HL-60 (cell line): ENCODE measurements around the gene HPSE.

Source experiments
- CTCF ChIP-seq: IDR thresholded peaks from one replicate; pipeline ENCODE4 v1.5.1; 2011; ENCODE audit warnings: low read length, control low read depth, inconsistent platforms; ENCODE audit not compliant: insufficient read depth
- SPI1 ChIP-seq: IDR thresholded peaks from 2 replicates; pipeline ENCODE4 v1.6.1; 2012; ENCODE audit warnings: low read depth, mild to moderate bottlenecking, borderline replicate concordance
- TF ChIP-seq, protein P1 (sequence below): IDR thresholded peaks from 2 replicates; pipeline ENCODE4 v1.6.1; 2012; ENCODE audit warnings: low read depth; ENCODE audit not compliant: insufficient replicate concordance

DNA sequence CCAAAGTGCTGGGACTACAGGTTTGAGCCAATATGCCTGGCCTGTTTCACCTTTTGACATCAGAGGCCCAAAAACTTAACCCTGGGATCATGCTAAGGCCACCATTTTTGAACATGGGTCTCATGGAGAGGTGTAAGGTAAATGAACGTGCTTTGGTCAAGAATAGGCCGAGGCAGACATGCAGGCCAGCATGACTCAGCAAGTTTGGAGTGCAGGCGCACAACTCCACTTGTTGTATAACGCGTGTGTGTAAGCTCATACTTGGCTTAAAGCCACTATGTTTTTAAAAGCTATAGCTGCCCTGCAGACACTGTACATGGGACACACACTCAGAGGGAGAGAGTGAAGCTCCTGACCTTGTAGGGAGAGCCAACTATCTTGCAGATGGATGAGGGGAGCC is 43.8 kb upstream of the HPSE start:
- TF ChIP-seq CTCF, result no peak
- no peak for TF ChIP-seq SPI1
- TF ChIP-seq, protein P1, sequence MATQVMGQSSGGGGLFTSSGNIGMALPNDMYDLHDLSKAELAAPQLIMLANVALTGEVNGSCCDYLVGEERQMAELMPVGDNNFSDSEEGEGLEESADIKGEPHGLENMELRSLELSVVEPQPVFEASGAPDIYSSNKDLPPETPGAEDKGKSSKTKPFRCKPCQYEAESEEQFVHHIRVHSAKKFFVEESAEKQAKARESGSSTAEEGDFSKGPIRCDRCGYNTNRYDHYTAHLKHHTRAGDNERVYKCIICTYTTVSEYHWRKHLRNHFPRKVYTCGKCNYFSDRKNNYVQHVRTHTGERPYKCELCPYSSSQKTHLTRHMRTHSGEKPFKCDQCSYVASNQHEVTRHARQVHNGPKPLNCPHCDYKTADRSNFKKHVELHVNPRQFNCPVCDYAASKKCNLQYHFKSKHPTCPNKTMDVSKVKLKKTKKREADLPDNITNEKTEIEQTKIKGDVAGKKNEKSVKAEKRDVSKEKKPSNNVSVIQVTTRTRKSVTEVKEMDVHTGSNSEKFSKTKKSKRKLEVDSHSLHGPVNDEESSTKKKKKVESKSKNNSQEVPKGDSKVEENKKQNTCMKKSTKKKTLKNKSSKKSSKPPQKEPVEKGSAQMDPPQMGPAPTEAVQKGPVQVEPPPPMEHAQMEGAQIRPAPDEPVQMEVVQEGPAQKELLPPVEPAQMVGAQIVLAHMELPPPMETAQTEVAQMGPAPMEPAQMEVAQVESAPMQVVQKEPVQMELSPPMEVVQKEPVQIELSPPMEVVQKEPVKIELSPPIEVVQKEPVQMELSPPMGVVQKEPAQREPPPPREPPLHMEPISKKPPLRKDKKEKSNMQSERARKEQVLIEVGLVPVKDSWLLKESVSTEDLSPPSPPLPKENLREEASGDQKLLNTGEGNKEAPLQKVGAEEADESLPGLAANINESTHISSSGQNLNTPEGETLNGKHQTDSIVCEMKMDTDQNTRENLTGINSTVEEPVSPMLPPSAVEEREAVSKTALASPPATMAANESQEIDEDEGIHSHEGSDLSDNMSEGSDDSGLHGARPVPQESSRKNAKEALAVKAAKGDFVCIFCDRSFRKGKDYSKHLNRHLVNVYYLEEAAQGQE, result no peak
